Measurements from ENCODE around the gene UGT1A4.

DNA sequence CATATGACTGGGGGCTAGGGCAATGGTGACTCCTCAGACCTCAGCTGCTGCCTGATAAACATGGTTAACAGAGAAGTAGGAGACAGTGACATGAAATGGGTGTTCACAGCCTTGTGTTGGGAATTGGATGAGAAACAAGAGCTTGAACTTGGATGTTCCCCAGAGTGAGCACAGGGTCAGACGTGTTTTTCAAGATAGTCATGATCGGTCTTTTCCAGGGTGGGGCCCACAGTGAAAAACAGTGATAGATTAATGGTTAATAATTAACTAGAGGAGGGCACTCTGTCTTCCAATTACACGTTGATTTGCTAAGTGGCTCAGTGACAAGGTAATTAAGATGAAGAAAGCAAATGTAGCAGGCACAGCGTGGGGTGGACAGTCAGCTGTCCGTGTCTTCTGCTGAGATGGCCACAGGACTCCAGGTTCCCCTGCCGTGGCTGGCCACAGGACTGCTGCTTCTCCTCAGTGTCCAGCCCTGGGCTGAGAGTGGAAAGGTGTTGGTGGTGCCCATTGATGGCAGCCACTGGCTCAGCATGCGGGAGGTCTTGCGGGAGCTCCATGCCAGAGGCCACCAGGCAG is 10.3 kb downstream of the UGT1A4 start, which contains the start of gene UGT1A3:
- TF ChIP-seq POLR2A (IDR thresholded peaks at IDR 0.05) = no peak
- TF ChIP-seq, protein P1, sequence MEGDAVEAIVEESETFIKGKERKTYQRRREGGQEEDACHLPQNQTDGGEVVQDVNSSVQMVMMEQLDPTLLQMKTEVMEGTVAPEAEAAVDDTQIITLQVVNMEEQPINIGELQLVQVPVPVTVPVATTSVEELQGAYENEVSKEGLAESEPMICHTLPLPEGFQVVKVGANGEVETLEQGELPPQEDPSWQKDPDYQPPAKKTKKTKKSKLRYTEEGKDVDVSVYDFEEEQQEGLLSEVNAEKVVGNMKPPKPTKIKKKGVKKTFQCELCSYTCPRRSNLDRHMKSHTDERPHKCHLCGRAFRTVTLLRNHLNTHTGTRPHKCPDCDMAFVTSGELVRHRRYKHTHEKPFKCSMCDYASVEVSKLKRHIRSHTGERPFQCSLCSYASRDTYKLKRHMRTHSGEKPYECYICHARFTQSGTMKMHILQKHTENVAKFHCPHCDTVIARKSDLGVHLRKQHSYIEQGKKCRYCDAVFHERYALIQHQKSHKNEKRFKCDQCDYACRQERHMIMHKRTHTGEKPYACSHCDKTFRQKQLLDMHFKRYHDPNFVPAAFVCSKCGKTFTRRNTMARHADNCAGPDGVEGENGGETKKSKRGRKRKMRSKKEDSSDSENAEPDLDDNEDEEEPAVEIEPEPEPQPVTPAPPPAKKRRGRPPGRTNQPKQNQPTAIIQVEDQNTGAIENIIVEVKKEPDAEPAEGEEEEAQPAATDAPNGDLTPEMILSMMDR (IDR thresholded peaks at IDR 0.05) = no peak

All from Peyer's patch (tissue), 4 donors.